Pulmonary artery endothelial cell (primary cell): ENCODE measurements around the gene PKNOX1. TPM values are rescaled to one million over a fixed set of nuclear protein-coding genes. Genes with fewer than 3 reads are reported as not detected.
A peak's percentile ranks its signal among the peaks of the same experiment; 100 is the strongest.
"Not testable (repeated sequence)": the region's sequence is repeated elsewhere in the genome, so short reads cannot be mapped to it uniquely, and the experiment has no call there.

Experiments used
- DNase-seq: peaks from one replicate; pipeline ENCODE4 v3.0.0-alpha.2; 2011; ENCODE audit warnings: low read depth, low spot score
- total RNA-seq: library from RNA; depleted of rRNA; stranded (reverse); fragments of >200 nt; gene quantifications from 2 replicates; pipeline ENCODE4 v1.2.3, GENCODE V29; 2014

PKNOX1 gene
- total RNA-seq, 1 donor from 2014 or later, result 20.9 TPM

DNA sequence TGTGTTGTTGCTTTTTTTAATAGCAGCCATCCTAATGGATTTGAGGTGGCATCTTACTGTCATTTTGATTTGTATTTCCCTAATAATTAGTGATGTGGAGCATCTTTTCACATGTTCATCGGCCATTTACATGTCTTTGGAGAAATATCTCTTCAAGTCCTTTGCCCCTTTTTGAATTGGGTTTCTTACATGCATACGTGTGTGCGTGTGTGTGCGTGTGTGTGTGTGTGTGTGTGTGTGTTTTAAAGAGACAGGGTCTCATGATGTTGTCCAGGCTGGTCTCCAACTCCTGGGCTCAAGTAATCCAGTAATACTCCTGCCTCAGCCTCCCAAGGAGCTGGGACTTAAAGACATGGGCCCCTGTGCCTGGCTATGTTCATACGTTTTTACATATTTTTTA lies 9.5 kb downstream of the PKNOX1 start:
- no peak for DNase-seq

DNA sequence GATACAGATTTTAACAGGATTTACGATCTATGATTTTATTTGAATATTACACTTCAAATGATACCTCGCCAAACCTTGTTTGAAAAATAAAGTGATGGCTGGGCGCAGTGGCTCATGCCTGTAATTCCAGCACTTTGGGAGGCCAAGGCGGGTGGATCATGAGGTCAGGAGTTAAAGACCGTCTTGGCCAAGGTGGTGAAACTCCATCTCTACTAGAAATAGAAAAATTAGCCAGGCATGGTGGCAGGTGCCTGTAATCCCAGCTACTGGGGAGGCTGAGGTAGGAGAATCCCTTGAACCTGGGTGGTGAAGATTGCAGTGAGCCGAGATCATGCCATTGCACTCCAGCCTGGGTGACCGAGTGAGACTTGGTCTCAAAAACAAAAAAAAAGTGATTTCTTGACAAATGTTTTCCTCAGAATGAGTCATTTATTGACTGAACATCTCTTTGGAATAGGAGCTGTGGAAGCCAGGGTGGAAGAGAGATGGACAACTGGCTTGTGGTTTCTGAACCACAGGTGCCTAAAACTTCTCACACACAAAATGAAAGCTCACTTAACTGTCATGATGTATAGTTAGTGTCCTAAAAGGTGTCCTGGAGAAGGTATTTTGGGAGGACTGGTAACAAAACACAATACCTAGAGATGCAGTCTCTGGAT lies 11.9 kb downstream of the PKNOX1 start:
- no peak for DNase-seq

DNA sequence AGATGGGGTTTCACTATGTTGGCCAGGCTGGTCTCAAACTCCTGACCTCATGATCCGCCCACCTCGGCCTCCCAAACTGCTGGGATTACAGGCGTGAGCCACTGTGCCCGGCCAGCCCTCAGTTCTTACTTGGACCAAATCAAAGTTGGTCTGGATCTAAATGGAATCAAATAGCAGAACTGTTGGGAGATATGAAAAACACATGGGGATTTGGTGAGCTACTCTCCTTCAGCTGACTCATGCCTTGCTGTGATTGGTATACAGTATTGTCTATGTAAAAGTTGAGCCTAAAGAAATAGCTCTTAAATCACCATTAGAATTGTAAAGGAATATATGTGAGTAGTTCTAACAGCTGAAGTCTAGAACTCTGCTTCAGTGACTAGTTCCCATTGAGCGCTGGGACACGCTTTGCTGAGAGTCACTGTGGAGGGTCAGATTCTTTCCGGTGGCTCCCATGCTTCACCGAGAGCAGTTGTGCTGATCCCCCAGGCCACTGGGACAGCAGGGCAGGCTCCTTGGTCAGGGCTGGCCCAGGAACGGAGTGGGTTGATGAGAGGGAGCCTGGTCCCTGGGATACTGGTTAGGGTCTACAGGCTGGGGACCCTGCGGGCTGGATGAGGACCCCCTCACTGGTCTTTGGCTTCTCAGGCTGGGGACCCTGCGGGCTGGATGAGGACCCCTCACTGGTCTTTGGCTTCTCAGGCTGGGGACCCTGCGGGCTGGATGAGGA lies 14.0 kb downstream of the PKNOX1 start:
- DNase-seq, result no peak

DNA sequence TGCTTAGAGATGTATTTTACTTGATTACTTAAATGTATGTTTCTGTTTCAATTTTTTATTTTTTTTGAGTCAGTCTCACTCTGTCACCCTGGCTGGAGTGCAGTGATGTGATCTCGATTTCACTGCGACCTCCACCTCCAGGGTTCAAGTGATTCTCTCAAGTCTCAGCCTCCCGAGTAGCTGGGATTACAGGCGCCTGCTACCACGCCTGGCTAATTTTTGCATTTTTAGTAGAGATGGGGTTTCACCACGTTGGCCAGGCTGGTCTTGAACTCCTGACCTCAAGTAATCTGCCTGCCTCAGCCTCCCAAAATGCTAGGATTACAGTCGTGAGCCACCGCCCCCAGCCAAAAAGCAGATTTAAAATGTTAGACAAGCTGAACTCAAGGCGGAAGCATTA lies 15.0 kb downstream of the PKNOX1 start:
- DNase-seq, result not testable (repeated sequence)

DNA sequence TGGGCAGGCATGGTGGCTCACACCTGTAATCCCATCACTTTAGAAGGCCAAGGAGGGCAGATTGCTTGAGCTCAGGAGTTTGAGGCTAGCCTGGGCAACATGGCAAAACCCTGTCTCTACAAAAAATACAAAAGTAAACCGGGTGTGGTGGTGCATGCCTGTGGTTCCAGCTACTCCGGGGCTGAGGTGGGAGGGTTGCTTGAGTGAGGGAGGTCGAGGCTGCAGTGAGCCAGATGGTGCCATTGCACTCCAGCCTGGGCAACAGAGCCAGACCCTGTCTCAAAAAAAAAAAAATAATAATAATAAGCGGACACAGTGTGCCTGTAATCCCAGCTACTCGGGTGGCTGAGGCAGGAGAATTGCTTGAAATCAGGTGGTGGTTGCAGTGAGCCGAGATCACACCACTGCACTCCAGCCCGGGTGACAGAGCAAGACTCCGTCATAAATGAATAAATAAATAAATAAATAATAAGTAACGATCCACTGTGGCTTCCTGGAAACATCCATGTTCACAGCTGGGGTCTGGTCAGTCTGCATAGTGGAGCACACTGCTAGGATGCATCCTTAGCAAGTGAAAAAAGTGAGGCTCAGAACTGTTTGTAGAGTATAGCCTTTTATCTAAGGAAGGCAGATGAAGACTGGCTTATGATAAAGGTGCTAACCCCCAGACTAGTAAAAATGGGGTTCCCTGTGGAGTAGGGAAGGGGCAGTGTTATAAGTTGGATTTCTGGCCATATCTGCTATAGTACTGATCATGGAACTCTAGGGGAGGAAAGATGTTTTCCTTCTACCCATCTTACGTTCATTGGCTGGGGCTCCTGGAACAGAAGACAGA lies 15.7 kb downstream of the PKNOX1 start:
- no peak for DNase-seq

DNA sequence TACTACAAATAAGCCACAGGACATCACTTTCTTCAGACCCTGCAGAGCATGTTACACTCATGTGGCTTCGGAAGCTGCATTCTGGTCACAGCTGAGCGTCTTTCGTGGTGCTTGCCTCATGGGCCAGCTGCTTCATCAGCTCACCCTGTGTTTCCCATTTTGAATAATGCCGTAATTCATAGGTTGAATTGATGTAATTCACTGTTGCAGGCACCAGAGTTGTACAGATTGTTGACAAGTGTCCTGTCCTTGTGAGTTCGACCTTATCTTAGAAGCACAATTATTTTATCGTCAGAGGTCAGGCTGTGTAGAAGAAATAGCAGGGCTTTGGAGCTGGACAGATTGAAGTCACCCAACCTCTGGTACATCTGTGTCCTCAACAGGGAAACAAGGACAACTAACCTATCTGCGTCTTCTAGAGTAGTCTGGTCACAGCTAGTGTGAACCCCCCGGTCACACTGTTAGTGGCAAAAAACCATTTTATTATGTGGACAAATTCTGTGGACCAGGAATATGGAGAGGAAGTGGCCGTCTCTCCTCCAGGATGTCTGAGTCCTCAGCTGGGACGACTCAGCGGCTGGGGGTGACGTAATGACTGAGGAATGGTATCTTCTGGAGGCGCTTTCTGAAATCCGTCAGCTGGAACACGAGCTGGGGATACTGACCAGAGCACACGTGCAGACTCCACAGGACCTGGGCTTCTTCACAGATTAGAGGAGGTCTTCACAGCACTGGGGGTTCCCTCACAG lies 17.8 kb downstream of the PKNOX1 start:
- DNase-seq, result peak; percentile 33

DNA sequence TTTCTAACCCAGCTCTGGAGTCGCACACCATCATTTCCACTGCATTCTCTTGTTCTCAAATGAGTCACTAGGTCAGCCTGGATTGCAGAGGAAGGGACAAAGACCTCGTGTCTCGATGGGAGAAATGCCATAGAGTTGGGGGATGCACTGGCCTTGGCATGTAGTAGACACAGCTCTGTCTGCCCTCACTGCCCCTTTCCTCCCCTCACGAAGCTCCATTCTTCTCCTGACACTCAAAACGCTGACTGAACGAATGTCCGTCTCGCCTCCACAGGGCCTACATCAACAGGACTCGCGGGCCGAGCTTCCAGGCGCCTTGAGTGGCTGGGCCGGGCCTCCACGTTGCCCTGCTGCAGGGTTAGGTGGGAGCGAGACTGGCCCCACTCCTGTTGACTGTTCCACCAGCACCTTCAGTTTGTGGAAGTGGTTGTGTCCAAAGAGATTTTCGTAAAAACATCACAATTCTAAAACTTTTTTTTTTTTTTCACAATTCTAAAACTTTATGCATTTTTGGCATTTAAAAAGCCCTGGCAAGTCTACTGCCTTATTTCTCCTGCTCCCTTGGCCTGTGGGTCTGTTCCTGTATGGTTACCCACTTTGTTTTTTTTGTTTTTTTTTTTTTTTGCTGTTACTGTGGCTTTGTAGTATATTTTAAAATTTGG lies 18.8 kb downstream of the PKNOX1 start:
- no peak for DNase-seq

DNA sequence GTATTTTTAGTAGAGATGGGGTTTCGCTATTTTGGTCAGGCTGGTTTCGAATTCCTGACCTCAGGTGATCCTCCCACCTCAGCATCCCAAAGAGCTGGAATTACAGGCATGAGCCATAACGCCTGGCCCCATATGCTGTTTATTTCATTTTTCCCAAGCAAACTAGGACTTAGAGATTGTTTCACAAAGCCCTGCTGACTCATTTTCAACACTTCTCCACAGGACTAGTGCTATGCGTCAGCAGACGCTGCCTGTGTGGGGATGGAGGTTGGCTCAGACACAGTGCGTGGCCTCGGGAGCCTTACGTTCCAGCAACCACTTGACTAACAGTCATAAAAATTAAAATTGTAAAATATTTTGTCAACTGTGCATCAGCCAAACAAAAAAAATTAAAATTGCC lies 22.7 kb downstream of the PKNOX1 start:
- no peak for DNase-seq

DNA sequence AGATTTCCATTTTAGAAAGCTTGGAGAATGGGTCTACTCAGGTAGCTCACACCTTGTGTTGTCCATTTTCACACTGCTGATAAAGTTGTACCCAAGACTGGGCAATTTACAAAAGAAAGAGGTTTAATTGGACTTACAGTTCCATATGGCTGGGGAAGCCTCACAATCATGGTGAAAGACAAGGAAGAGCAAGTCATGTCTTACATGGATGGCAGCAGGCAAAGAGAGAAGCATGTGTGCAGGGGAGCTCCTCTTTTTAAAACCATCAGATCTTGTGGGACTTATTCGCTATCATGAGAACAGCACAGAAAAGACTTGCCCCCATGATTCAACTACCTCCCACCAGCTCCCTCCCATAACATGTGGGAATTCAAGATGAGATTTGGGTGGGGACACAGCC lies 23.6 kb downstream of the PKNOX1 start:
- not testable (repeated sequence) for DNase-seq

DNA sequence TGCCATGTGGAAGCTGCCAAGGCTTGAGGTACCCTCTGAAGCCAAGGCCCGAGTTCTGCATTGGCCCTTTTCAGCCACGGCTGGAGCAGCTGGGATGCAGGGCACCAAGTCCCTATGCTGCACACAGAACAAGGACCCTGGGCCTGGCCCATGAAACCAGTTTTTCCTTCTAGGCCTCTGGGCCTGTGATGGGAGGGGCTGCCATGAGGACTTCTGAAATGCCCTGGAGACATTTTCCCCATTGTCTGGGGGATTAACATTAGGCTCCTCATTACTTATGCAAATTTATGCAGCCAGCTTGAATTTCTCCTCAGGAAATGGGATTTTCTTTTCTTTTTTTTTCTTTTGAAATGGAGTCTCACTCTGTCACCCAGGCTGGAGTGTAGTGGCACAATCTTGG lies 24.8 kb downstream of the PKNOX1 start:
- not testable (repeated sequence) for DNase-seq

DNA sequence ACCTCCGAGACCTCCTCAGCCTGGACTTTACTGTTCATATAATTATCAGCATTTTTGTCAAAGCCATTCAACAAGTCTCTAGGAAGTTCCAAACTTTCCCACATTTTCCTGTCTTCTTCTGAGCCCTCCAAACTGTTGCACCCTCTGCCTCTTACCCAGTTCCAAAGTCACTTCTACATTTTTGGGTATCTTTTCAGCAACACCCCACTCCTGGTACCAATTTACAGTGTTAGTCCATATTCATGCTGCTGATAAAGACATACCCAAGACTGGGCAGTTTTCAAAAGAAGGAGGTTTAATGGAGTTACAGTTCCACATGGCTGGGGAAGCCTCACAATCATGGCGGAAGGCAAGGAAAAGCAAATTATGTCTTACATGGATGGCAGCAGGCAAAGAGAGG lies 25.7 kb downstream of the PKNOX1 start:
- not testable (repeated sequence) for DNase-seq

DNA sequence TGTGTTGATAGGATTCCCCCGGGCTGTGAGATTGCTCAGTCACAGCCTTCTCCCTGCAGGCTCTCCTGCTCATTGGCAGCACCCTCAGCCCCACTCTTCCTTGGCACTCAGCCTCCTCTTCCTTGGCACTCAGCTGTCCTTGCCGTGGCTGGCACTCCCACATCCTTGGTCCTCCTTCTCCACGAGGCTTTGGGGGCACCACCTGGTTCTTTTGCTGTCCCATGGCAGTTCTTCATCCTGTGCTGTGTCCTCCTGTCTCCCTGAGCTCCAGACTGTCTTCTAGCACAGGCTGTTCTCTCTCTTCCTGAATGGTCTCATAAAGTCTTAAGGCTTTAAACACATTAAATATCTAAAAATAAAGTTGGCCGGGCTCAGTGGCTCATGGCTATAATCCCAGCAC lies 27.0 kb downstream of the PKNOX1 start:
- DNase-seq, result no peak

DNA sequence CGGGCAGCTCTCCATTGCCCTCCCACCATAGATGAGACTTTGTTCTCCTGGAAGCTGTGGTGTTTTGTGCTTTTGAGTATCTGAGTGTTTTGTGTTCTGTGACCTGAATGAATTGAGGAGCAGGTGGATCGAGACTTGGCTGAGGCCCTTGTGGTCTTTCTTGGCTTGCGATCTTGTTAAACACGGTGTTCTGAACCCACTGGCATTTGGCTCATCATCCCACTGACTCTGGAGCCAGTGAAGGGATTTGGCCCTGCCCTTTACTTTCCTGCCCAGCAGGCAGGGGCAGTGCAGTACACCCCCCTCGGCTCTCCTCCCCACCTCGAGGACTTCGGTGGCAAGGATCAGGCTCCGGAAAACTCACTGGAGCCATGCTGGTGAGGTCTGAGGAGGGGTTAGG lies 30.6 kb downstream of the PKNOX1 start:
- DNase-seq, result no peak

DNA sequence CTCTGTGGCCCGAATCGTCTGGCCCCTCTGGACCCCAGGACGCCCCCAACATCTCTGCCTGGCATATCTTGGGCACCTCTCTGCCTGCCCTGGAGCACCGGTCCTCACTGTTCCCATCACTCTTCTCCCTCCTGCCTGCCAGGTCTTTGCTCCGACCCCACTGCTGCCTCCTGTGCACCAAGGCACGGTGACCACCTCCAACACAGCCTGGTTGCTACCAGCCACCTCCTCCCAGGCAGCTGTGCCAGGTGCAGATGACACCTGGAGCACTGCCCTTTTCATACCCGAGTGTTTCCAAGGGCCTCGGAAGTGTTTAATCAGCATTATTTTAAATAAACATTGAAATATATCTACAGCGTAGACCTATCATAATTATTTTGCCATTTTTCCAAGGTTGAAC lies 31.3 kb downstream of the PKNOX1 start:
- no peak for DNase-seq

DNA sequence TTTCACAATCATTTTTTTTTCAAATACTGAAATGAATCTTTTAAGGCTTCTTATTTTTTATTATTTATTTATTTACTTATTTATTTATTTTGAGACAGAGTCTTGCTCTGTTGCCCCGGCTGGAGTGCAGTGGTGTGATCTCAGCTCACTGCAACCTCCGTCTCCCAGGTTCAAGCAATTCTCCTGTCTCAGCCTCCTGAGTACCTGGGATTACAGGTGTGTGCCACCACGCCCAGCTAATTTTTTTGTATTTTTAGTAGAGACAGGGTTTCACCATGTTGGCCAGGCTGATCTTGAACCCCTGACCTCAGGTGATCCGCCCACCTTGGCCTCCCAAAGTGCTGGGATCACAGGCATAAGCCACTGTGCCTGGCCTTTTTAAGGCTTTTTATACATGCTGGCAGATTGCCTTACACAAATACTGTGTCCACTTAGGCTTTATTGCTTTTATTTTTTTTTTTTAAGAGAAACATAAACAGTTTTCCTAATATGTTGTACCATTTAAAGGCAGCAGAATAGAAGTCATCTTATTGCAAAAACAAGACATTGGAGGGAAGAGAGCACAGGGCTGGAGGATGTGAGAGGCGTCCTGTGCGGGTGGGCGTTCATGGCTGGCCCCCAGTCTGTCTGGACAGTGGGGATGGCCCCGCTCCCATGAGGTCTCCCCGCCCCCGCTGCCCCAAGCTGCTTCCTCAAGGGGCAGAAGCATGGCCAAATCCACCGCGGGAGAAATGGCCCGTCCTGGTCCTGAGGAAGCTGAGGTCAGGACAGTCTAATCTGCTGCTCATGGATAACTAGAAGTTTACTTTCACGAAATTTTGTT lies 31.9 kb downstream of the PKNOX1 start:
- DNase-seq, result not testable (repeated sequence)

DNA sequence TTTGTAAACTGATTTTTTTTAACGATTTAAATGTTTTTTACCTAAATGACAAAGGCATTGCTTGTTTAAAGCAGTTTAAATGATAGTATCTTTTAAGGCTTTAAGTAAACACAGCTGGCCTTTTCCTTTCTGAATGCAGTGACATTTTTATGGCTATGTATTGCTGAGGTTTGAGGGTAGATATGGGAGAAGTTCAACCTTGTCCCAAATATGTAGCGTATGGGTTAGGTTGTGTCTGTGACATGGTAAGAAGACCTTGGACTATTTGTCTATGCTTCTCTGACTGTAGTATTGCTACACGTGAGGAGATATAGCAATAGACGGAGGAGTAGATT lies 32.5 kb downstream of the PKNOX1 start:
- no peak for DNase-seq

DNA sequence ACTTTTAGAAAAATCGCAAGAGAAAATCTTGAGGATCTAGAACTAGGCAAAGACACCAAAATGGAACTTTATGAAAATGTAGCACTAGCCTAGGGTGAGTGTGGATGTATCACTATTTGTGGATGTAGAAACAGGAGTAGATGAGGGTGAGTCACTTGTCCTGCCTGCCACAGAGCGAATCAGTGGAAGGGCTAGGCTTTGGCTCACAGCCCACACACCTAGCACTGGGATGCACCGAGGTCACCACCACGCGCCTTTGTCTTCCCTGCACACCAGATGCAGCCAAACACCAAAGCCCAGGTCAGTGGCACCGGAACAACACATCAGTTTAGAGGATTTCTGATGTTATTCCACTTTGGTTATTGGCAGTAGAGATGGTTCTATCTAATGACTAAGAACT lies 38.2 kb downstream of the PKNOX1 start:
- DNase-seq, result no peak

DNA sequence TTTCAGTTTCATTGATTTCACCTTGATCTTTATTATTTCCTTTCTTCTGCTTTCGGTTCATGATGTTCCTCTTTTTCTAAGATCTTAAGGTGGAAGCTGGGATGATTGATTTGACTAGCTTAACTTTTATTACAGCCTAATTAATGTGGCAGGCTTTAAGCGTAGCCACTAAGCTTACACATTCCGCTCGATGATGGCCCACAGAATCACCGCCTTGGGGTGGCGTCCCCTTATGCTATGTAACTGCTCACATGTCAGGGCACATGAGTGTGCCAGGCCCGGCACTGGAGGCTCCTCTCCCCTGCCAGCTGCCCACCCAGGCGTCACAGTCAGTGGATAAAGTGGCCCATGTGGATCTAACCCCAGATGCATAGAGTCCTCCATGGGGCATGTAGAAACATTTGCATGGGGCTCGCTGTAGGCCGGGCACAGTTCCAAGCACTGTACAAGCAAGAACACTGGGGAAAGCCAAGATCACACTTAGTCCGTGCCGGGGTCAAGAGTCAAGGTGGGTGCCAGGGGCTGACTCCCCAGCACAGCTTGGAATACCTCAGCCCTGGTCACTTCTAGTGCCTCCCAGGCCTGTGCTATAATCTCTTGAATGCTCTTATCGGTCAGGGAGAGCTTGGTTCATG lies 41.7 kb downstream of the PKNOX1 start:
- no peak for DNase-seq

DNA sequence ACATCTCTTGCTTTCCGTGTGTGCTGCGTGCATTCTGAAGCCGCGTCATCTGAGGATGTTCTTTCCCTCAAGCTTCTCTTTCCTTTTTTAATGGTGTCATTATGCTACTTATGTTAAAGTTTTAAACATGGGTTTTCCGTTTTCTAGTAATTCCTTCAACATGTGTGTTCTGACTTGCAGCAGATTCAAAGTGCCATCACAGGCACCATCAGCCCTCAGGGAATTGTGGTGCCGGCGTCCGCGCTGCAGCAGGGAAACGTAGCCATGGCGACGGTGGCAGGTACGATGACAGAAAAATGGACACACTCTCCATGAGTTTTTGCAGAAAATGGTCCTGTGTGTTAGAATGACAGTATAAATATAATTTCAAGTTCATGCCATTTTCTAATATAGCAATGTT lies 42.4 kb downstream of the PKNOX1 start:
- DNase-seq, result no peak

DNA sequence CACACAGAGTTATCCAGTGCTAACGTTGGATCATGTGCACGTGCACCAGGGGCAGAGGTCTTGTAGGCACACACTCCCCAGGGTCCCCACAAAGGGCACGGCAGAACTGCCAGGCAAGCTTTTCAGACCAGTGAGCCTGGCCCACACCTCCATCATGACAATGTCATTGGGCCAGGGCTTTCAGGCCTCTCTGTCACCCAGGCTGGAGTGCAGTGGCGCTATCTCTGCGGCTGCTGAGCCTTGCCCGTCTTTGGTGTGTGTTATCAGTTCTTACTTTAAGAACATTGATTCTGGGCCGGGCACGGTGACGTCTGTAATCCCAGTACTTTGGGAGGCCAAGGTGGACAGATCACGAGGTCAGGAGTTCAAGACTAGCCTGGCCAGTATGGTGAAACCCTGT lies 44.2 kb downstream of the PKNOX1 start:
- DNase-seq, result no peak
